Skeletal muscle tissue (tissue), 4 donors: ENCODE results near the gene TCOF1. TPM values are rescaled to one million over a fixed set of nuclear protein-coding genes. Genes with fewer than 3 reads are reported as not detected.

ENCODE experiments used
- H3K27ac ChIP-seq: one replicate; pipeline ENCODE4 v1.7.0; 2013; ENCODE audit warnings: mild to moderate bottlenecking, low read depth, low read length, inconsistent platforms
- H3K27me3 ChIP-seq, 3 donors: one replicate each; pipeline ENCODE4 v1.7.0; 2013; ENCODE audit warnings: low read length in 3 of 3; ENCODE audit not compliant: control insufficient read depth in 3 of 3, insufficient read depth in 3 of 3
- H3K36me3 ChIP-seq, 3 donors: one replicate each; pipeline ENCODE4 v1.7.0; 2013; ENCODE audit warnings: low read length in 3 of 3; ENCODE audit not compliant: control insufficient read depth in 3 of 3, insufficient read depth in 3 of 3
- H3K4me1 ChIP-seq, 3 donors: one replicate each; pipeline ENCODE4 v1.7.0; 2013; ENCODE audit warnings: low read length in 3 of 3, mild to moderate bottlenecking in 3 of 3; ENCODE audit not compliant: control insufficient read depth in 3 of 3, insufficient read depth in 3 of 3
- H3K4me3 ChIP-seq, 3 donors: one replicate each; pipeline ENCODE4 v1.7.0; 2013; ENCODE audit warnings: low read length in 3 of 3
- H3K9ac ChIP-seq, 3 donors: one replicate each; pipeline ENCODE4 v1.7.0; 2013; ENCODE audit warnings: low read length in 3 of 3, mild to moderate bottlenecking in 3 of 3, moderate library complexity in 2 of 3, low read depth in 1 of 3
- H3K9me3 ChIP-seq, 3 donors: one replicate each; pipeline ENCODE4 v1.7.0; 2013; ENCODE audit warnings: low read length in 3 of 3; ENCODE audit not compliant: control insufficient read depth in 3 of 3
- total RNA-seq: library from RNA; depleted of rRNA; stranded (reverse); fragments of >200 nt; gene quantifications from one replicate; pipeline ENCODE4 v1.2.3, GENCODE V29; 2014
- donor health status: Osteomylitis.

The TCOF1 gene
- total RNA-seq, 1 donor from 2014 or later, result 7.3 TPM

DNA sequence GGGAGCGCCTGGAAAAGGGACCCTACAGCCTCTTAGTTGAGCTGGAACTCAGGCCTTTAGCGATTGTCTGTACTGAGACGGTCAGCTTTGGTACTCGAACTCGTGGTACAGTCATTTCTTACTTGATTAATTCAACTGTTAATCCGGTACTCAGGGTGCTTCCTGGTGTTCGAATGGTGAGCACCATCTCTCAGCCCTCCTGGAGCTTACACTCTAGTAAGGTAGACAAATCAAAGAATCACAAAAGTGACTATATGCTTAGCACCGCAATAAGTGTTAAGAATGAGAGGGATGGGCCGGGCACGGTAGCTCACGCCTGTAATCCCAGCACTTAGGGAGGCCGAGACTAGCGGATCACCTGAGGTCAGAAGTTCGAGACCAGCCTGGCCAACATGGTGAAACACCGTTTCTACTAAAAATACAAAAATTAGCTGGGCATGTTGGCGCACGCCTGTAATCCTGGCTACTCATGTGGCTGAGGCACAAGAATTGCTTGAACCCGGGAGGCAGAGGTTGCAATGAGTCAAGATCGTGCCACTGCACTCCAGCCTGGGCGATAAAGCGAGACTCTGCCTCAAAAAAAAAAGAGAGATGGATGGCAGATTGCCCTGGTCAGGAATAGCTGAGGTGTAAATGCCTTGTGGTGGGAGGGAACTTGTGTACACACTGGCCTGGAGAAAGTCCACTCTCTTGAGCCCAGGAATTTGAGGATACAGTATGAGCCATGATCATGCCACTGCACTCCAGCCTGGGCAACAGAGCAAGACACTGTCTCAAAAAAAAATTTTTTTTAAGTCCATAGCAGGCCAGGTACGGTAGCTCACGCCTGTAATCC lies 981 bp downstream of the TCOF1 start:
- Histone ChIP-seq H3K4me3 (peak overlapping the region; percentile 75 to 87 (median 80)), H3K9me3 (no peaks in the 10 kb centered on the region), H3K36me3 (peaks cover 25 to 34% (median 32%) of the 10 kb centered on the region in 3 donors), H3K4me1 (peaks cover 11 to 16% (median 13%) of the 10 kb centered on the region in 3 donors), H3K27ac (no peak overlapping the region), H3K27me3 (no peaks in the 10 kb centered on the region), H3K9ac (peak overlapping the region; percentile 69 to 85 (median 82))

DNA sequence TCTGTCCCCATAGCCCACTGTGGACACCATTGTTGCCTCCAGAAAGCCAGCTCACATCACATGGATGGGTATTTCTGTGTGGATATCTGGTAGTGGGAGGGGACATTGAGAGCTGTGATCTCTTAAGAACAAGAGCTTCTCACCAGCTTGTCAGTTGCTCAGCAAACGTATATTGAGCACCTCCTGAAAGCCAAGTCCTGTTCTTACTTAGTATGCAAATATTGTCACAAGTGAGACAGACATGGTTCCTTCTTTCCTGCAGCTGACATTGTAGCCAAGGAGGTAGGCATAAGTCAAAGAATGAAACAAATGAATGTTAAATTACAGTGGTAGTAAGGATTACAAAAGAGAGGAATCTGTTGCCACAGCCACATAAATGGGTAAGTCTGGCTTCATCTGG lies 3.8 kb downstream of the TCOF1 start:
- Histone ChIP-seq H3K9ac (no peak overlapping the region), H3K4me3 (no peak overlapping the region), H3K9me3 (no peaks in the 10 kb centered on the region), H3K27ac (no peak overlapping the region), H3K36me3 (peaks cover 45 to 58% (median 46%) of the 10 kb centered on the region in 3 donors), H3K4me1 (peaks cover 11 to 16% (median 13%) of the 10 kb centered on the region in 3 donors), H3K27me3 (no peaks in the 10 kb centered on the region)

DNA sequence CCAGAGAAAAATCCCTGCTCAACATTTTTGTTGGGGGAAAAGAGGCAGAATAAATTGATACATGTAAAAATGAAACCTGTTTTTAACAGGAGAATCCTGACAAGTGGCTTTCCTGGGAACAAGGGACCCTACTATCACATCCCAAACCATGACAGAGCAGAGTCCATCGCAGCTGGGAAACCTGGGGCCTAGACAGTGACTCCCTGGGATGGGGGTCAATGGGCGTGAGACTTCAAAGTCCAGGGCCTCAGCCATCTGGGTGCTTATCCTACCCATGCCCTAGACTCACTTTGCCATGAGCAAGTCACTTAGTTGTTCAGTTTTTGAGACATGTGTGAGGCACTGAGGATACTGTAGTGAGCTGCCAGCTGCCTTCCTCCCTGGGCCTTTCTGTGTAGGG lies 5.7 kb downstream of the TCOF1 start:
- H3K4me1 ChIP-seq, result peaks cover 5 to 15% (median 8%) of the 10 kb centered on the region in 3 donors
- peaks cover 56 to 70% (median 56%) of the 10 kb centered on the region in 3 donors for H3K36me3 ChIP-seq
- no peak overlapping the region for H3K27ac ChIP-seq
- no peak overlapping the region for H3K4me3 ChIP-seq
- no peaks in the 10 kb centered on the region for H3K9me3 ChIP-seq
- H3K9ac ChIP-seq, result no peak overlapping the region
- no peaks in the 10 kb centered on the region for H3K27me3 ChIP-seq

DNA sequence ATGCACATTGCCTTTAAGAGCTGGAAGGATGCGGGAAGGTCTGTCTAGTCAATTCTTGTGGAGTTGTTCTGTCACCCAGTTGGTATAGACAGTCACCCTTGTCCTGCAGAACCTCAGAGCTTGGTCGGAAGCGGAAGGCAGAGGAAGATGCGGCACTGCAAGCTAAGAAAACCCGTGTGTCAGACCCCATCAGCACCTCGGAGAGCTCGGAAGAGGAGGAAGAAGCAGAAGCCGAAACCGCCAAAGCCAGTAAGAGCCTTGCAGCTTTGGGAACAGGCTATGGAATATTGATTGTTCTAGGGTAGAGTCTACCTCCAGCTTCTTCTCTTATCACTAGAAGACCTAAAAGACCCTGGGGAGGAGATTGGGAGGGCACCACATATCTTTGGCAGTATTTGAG lies 6.5 kb downstream of the TCOF1 start:
- no peak overlapping the region for H3K4me3 ChIP-seq
- peaks cover 61 to 78% (median 62%) of the 10 kb centered on the region in 3 donors for H3K36me3 ChIP-seq
- no peaks in the 10 kb centered on the region for H3K9me3 ChIP-seq
- no peak overlapping the region for H3K27ac ChIP-seq
- no peak overlapping the region for H3K9ac ChIP-seq
- H3K4me1 ChIP-seq, result peaks cover 4 to 16% (median 6%) of the 10 kb centered on the region in 3 donors
- no peaks in the 10 kb centered on the region for H3K27me3 ChIP-seq

DNA sequence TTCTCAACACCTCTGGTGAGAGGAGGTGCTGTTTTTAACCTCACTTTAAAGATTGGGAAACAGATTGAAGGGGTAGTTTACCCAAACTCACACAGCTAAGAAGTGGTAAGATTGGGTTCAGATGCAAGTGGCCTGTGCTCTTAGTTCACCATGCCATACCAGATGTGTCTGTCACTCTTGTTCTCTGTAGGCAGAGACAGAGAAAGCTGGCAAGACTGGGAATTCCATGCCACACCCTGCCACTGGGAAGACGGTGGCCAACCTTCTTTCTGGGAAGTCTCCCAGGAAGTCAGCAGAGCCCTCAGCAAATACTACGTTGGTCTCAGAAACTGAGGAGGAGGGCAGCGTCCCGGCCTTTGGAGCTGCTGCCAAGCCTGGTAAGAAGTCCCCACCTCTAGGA lies 11.0 kb downstream of the TCOF1 start:
- H3K27ac ChIP-seq, result peak overlapping the region; percentile 45
- no peaks in the 10 kb centered on the region for H3K27me3 ChIP-seq
- no peaks in the 10 kb centered on the region for H3K9me3 ChIP-seq
- H3K4me1 ChIP-seq, result peaks cover 7 to 23% (median 9%) of the 10 kb centered on the region in 3 donors
- H3K36me3 ChIP-seq, result peaks cover 61 to 87% (median 78%) of the 10 kb centered on the region in 3 donors
- no peak overlapping the region for H3K9ac ChIP-seq
- peak overlapping the region in 1 of 3 donors; percentile 7 for H3K4me3 ChIP-seq

DNA sequence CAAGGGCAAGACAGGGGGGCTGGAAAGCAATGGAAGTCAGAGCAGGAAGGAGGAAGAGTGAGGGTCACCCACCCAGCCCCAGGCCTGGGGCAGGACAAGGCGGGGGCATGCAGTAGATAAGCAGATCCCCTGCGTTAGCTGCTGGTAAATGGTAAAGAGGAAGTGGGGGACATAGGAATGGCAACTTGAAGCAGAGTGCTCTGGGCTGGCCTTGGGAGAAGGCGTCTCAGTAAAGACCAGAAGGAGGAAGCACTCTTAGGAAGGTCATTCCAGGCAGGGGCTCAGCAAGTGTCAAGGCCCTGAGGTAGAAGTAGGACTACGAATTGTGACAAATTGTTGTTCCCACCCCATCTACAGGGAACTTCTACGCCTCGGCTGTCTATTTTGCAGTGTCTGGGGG lies 15.1 kb downstream of the TCOF1 start:
- H3K27me3 ChIP-seq, result no peaks in the 10 kb centered on the region
- no peak overlapping the region for H3K4me3 ChIP-seq
- no peaks in the 10 kb centered on the region for H3K9me3 ChIP-seq
- H3K4me1 ChIP-seq, result peaks cover 9 to 32% (median 15%) of the 10 kb centered on the region in 3 donors
- no peak overlapping the region for H3K27ac ChIP-seq
- H3K36me3 ChIP-seq, result peaks cover 79 to 93% (median 92%) of the 10 kb centered on the region in 3 donors
- peak overlapping the region in 1 of 3 donors; percentile 19 for H3K9ac ChIP-seq

DNA sequence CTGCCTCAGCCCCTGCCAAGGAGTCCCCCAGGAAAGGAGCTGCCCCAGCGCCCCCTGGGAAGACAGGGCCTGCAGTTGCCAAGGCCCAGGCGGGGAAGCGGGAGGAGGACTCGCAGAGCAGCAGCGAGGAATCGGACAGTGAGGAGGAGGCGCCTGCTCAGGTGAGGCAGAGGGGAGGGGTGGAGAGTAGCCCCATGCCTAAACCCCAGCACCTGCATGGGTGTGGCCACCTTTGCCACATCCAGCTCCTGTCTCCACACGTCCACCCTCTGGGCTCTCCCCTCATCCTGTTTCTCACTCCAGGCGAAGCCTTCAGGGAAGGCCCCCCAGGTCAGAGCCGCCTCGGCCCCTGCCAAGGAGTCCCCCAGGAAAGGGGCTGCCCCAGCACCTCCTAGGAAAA lies 17.2 kb downstream of the TCOF1 start:
- Histone ChIP-seq H3K4me3 (no peak overlapping the region), H3K9me3 (no peaks in the 10 kb centered on the region), H3K27me3 (no peaks in the 10 kb centered on the region), H3K36me3 (peaks cover 77 to 95% (median 92%) of the 10 kb centered on the region in 3 donors), H3K27ac (no peak overlapping the region), H3K9ac (no peak overlapping the region), H3K4me1 (peaks cover 0 to 14% (median 8%) of the 10 kb centered on the region in 3 donors)

DNA sequence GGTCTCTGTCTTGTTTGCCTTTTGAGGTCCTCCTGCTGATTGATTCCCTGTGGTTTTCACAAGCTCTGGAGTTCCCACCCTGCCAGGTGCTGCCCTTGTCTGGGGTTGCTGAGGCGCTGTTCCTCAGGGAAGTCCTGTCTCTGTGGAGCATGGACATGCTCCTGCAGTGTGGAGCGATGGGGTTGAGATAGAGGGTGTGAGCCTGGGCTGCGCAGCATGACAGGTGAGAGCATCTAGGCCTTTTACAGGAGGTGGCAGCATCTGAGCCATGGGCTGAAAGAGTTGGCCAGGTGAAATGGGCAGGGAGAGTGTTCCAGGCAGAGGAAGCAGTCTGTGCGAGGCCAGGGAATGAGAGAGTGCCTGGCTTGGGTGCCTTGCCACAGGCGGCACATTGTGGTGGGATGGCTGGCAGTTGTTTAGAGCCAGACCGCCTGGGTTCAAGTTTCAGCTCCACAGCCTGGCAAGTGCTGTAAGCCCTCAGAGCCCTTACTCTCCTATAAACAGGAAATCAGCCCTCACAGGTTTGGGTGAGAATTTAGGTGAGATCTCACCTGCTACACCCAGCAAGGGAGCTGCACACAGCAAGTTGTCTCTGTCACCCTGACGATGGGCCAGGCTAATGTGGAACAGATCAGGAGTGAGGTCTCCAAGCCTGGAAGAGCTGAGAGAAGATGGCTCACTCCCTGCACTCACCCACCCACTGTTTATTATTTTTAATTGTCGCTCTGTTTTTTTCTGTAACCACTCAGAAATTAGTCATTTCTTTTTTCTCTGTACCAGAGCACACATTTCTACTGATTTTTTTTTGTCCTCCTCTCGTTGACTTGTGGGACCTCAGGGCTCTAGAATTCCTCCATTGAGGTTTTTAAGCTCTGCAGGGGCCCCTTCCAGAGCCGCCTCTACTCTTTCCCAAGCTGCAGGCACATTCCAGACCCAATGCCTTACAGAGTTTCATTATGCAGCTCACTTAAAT lies 19.6 kb downstream of the TCOF1 start:
- Histone ChIP-seq H3K36me3 (peaks cover 81 to 90% (median 88%) of the 10 kb centered on the region in 3 donors), H3K4me3 (no peak overlapping the region), H3K4me1 (peaks cover 0 to 10% (median 8%) of the 10 kb centered on the region in 3 donors), H3K27me3 (no peaks in the 10 kb centered on the region), H3K27ac (no peak overlapping the region), H3K9ac (peak overlapping the region in 1 of 3 donors; percentile 25), H3K9me3 (no peaks in the 10 kb centered on the region)

DNA sequence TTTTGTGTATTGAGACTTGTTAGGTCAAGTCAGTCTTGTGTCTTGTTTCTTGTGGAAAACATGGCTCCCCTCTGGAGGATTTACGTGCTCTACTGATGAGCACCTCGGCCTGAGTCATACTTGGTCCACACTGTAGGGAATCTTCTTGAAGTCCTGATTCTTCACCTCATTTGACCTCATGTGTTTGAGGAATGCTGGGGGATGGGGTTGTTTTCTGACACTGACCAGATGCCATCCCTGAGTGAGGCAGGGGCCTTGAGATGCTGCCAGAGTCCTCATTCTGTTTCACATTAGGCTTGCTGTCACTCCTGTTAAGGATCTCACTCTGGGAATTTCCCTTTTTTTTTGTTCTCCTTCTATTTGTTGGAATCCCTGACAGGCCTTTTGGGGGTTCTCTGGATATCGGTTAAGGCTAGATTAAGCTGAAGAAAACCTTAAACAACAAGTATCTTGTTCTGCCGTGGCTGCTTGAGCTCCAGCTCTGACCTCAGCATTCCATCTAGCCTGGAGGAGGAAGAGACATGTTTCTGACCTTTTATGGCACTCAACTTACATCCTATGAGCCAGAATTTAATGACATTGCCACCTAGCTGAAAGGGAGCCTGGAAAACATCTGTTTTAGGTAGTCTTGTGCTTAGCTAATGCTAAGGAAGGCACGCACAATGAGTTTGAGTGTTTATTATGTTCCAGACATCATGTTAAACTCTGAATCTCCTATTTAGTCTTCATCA lies 20.6 kb downstream of the TCOF1 start:
- Histone ChIP-seq H3K9me3 (no peaks in the 10 kb centered on the region), H3K27ac (no peak overlapping the region), H3K4me3 (no peak overlapping the region), H3K9ac (no peak overlapping the region), H3K4me1 (peaks cover 0 to 10% (median 8%) of the 10 kb centered on the region in 3 donors), H3K27me3 (no peaks in the 10 kb centered on the region), H3K36me3 (peaks cover 81 to 91% (median 88%) of the 10 kb centered on the region in 3 donors)
